Measurements from ENCODE around the gene GPR6.

Gene GPR6, protein sequence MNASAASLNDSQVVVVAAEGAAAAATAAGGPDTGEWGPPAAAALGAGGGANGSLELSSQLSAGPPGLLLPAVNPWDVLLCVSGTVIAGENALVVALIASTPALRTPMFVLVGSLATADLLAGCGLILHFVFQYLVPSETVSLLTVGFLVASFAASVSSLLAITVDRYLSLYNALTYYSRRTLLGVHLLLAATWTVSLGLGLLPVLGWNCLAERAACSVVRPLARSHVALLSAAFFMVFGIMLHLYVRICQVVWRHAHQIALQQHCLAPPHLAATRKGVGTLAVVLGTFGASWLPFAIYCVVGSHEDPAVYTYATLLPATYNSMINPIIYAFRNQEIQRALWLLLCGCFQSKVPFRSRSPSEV

DNA sequence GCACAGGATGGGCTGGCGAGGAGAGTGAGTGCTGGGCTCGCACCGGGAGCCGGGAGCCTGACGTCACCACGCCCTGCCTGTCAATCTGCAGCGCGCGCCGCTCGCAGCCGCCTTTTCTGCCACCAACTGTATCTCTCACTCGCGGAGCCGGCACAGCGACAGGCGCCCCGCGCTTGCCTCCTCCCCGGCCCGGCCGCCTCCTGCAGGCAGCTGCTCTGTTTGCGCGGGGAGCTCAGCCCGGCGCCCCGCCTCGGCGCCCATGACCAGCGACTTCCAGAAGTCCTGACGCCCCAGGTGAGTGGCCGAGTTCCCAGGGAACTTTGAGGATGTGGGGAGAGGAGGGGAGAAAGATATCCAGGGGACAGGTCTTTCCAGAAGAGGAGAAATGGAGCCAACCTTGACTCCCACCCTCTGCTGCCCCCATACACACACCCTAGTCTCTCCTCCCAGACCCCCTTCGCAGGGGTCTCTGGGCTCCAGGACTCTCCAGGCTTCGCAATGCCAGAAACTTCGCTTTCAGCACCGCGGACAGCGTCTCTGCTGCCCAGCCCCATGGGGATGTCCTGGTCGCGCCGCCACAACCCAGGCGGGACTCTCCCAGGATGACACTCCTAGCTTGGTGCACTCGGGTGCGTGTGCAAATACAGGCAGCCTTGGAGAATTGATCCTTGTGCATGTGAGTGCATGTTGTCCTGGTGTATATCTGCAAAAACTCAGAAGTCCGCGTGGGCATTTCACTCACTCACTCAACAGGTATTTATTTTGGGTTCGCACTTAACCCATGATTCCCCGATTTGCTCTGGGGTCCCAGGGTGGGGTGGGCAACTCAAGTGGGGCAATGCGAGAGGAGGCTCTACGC lies at the start of gene GPR6:
Gene GPR6, plus strand, starts transcription at position 138 of the 859 bp plus-strand sequence. CDS start 802 bp downstream, outside the sequence.
- no peak for DNase-seq (ENCODE audit: low spot score)

DNA sequence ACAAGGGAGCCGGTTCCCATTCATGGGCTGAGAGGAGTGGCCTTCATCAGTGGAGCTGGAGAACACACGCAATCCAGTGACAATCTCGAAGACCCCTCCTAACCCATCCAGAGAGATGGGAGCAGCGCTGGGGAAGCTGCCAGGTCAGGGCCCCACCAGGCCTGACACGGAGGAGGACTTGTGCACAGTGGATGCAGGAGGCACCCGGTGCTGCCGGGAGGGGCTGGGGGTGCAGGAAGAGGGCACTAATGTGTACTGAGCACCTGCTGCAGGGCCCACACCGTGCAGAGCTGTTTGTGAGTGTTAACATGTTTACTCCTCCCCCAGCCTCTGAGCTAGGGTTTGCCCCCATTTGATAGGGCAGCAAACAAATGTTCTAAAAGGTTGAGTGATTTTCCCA lies 43.8 kb upstream of the GPR6 start:
- DNase-seq (ENCODE audit: low spot score): no peak

DNA sequence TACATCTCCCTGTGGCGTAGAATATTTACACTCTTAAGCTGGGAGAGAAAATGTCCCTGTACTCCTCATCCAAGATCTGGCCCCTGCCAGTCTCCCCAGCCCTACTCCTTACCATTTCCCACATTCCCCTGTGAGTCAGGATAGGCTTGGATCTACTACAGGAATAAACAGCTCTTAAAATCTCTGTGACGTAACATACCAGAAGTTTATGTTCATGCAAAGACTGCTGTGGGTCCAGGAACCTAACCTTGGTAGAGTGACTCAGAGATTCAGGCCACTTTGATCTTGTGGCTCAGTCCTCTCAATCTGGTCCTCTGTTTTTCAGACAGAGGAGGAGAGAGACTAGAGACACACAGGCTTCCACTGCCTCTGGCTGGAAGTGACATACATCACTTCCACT lies 38.5 kb upstream of the GPR6 start:
- no peak for DNase-seq (ENCODE audit: low spot score)

DNA sequence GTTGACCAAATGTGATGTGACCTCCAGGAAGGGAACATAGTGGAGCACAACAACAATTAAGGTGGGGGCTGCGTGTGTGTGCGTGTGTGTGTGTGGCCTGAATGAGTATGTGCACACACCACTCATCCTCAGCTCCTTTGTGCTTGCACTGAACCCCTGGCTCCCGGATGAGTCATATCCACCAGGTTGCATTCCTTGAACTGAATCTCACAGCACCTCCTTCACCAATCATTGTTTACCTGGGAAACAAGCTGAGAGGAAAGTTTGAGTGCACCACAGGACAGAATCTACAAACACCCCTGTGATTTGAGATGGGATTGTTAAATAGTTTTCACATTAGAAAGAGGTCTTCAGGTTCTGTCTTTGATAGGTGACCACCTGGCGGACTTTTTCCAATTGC lies 33.7 kb upstream of the GPR6 start:
- no peak for DNase-seq (ENCODE audit: low spot score)

DNA sequence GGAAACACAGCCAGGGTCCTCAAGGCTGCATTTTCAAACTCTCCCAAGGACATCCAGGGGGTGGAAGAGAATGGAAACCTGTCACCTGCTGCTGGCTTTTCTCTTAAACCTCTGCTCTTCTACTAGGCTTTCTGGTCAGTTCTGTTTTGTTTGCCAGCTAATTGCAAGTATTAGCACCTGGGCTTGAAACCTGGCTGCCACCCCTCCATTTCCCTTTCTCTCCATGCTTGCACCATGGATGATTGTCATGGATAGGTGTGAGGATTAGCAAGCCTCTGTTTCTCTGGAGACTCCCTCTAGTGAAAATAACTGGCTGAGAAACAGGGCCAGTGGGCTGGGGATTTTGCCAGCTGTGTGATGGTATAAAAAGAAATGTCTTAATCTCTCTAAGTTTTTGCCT lies 33.0 kb upstream of the GPR6 start:
- DNase-seq (ENCODE audit: low spot score): no peak

DNA sequence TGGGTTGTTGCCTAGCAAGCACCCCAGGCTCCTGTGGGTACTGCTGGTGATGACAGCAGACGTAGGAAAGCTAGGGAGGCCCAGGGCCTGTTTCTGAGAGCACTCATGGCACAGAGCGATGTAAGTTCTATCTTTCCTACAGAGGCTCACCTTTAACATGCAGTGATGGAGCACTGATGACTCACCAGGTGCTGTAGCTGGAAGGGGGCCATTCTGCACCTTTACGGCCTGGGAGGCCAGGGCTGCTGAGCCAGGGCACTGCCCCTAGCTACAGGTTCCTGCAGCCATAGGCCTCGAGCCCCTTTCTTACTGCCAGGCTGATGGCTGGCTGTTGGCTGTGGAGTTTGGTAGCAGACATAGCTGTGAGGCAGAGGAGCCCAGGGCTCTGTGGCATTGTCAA lies 31.1 kb upstream of the GPR6 start:
- DNase-seq (ENCODE audit: low spot score): no peak

DNA sequence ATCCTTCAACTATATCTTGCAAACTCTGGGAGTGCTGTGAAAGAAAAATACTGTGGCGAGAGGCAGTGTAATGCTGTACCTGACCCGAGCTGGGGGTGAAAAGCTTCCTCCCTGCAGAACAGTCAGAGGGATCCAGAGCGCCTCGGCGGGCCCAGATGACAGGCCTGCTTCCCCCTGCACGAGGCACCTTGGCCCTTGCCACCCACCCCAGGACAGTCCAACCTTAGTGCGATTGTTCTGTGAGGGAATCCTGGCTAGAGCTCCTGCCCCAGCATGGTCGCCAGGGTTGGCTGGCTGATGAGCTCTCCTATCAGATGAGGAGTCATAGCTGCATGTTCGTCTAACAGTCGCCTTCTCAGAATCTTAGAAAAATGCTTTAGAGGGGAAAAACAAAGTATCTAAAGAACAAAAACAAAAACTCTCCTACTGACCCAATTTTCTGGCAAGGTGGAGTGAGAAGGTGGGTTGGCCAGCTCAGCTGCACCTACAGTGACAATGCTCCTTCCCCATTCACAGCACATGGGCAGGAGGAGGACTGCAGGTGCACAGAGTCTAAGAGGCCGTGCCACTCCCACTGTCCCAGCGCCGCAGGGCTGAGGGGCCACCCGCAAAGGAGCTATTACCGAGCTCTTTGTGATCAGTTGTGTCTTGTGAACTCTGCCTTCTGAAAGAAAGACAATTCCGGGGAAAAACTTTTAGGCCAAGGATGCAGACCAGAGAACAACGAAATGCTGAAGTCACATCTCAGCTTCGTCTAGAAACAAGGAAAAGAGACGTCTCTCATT lies 28.6 kb upstream of the GPR6 start:
- DNase-seq (ENCODE audit: low spot score): no peak

DNA sequence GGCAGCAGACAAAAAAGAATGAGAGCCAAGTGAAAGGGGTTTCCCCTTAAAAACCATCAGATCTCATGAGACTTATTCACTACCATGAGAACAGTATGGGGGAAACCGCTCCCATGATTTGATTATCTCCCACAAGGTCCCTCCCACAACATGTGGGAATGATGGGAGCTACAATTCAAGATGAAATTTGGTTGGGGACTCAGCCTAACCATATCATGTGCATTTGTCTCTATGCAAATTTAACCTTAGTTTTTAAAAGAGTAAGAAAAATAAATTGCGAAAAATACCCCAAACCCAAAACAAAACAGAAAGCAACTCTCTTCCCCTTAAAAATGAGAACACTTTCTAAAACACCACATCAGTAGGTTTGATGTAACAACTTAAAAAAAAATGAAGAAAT lies 22.6 kb upstream of the GPR6 start:
- no peak for DNase-seq (ENCODE audit: low spot score)

DNA sequence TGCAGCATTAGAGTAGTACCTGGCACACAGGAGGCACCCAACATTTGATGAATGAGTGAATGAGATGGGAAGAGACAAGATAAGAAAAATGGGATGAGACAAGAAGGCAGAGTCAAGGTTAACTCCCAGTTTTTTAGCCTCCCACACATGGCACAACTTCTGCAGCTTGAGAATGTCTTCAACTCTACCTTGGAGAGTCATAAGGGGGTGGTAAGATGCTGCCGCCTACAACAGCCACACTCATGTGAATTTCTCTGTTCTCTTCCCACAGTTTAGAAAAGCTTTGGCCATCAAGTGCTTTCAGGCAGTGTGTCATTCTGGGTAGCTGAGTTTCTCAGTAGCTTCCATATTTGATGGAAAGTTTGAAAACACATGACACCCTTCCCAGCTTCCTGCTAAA lies 19.5 kb upstream of the GPR6 start:
- DNase-seq (ENCODE audit: low spot score): no peak

DNA sequence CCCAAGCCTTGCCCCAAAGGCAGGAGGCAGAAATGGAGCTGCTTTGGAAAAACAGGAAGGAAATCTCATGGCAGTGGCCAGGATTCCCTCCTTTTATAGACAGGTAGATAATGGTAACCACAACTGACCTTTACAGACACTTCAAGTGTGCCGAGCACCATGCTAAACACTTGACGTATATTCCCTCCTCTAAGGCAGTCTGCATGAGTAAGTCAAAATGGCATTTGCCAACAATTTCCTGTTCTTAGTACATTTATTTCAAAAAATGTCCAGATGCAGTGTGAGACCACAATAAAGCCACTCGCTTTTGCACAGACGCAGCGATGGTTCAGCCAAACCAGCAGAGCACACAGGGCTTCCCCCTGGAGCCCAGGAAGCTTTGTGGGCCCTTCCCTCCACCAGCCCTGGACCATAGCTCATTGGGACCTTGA lies 16.5 kb upstream of the GPR6 start:
- no peak for DNase-seq (ENCODE audit: low spot score)

DNA sequence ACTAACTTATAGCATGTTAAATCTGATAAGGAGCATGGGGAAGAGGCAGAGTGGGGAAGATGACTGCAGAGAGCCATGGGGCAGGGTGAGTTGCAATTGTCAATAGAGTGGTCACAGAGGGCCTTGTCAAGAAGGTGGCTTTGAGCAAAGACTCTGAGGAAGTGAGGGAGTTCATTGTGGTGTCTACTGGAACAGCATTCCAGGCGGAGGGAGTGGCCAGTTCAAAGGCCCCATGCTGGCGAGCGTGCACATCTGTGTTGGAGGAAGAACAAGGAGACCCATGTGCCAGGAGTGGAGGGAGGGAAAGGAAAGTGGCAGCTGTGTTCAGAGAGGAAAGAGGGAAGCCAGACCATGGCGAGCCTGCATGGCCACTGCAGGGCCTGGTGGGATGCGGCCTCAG lies 15.8 kb upstream of the GPR6 start:
- DNase-seq (ENCODE audit: low spot score): no peak

DNA sequence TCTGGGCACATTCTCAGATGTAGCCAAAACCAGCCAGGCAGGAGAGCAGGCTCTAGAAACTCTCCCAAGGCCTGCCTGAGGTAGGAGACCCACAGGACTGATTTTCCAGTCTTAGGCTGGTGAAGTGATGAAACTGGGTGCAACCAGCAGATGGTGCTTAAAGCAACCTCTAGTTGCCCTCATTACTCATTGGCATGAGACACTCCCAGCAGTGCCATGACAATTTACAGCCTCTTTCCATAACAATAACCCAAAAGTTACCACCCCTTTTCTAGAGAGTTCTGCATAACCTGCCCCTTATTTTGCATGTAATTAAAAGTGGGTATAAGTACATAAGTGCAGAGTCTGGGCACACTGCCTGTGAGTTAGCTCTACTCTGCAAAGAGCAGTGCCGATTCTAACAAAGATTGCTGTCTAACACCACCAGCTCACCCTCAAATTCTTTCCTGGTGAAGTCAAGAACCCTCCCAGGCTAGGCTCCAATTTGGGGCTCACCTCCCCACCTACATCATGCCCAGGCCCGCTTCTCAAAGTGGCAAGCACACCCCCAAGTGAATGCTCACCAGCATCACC lies 14.4 kb upstream of the GPR6 start:
- no peak for DNase-seq (ENCODE audit: low spot score)

DNA sequence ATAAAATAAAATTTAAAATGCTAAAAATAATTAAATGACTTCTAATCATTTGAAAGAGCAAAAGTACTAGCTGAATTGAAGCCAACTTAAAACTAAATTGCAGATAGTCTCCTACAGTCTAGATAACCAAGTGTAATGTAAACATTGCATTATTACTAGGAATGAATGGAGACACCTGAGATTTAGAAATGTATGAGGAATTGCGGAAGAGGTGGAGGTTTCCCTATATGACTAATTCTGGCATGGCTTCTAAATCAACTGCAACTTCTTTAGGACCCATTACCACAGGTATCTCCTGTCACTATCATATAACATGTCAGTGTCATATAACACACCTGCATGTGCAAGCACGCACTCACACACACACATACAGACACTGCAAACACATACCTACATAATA lies 13.2 kb upstream of the GPR6 start:
- DNase-seq (ENCODE audit: low spot score): no peak

DNA sequence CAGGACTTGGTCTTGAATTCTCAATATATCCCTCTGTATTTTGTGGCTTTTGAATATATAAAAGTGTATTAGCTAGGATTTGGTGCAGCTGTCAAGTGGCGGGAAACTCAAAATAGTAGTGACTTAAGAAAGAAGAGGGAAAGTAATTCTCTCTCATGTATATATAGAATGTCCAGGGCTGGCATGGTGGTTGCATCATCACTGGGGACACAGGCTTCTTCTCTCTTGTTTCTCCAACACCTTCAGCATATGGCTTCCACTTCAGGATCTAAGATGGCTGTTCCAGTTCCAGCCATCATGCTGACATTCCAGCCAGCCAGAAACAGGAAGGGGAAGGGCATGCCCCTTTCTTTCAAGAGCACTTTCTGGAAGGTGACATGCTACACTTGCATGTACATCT lies 11.8 kb upstream of the GPR6 start:
- DNase-seq (ENCODE audit: low spot score): no peak

DNA sequence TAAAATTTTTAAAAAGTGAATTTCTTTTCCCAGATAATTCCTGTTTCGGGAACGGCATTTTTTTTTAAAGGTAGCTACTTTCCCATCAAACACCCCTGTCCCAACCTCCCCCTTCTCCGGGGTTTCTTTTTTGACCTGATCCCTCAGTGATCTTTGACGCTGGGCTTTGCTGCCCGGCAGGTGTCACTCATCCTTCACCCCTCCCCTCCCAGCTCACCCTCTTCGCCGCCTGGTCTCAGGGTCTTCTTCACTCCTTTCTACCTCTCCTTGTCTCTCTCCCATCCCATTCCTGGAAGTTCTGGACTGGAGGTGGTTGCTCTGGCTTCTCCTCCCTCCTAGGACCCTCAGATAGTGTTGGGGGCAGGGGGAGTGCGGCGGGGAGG lies 329 bp upstream of the GPR6 start:
- no peak for DNase-seq (ENCODE audit: low spot score)

DNA sequence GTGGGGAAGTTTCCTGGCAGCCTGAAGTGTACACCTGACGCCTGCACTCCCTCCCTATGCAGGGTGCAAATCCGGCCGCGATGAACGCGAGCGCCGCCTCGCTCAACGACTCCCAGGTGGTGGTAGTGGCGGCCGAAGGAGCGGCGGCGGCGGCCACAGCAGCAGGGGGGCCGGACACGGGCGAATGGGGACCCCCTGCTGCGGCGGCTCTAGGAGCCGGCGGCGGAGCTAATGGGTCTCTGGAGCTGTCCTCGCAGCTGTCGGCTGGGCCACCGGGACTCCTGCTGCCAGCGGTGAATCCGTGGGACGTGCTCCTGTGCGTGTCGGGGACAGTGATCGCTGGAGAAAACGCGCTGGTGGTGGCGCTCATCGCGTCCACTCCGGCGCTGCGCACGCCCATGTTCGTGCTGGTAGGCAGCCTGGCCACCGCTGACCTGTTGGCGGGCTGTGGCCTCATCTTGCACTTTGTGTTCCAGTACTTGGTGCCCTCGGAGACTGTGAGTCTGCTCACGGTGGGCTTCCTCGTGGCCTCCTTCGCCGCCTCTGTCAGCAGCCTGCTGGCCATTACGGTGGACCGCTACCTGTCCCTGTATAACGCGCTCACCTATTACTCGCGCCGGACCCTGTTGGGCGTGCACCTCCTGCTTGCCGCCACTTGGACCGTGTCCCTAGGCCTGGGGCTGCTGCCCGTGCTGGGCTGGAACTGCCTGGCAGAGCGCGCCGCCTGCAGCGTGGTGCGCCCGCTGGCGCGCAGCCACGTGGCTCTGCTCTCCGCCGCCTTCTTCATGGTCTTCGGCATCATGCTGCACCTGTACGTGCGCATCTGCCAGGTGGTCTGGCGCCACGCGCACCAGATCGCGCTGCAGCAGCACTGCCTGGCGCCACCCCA lies 1.2 kb downstream of the GPR6 start:
- DNase-seq (ENCODE audit: low spot score): no peak

DNA sequence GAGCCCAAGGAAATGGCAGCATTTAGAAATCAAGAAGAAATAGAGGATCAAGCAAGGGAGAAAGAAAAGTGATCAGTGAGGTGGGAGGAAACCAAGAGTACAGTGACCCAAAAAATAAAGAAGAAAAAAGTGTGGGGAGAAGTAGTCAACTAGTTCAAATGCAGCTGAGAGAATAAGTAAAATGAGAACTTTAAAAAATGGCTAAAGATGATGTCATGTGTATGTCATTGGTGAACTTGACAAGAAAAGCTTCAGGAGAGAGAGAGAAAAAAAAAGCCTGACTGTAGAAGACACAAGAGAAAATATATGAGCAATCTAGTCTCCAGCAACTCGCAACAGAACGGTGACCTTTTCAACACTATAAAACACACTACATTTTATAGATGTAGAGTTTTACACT lies 6.3 kb downstream of the GPR6 start:
- DNase-seq (ENCODE audit: low spot score): no peak

DNA sequence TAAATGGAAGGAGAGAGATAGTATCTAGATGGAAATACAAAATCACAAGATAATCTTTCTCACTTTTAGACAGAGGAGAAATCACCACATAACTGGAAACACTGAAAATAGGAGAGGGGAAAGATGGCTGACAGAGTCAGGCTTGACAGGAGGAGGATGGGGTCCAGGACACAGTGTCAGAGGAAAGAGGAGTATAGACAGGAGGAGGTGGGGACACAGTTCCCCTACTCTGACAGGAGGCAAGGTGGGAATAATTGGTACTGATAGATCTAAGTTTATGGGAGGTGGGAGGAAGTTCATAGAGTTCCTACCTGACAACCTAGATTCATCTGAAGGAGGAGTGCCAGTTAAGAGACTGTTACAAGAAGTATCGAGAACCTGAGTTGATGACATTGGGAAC lies 9.1 kb downstream of the GPR6 start:
- no peak for DNase-seq (ENCODE audit: low spot score)

DNA sequence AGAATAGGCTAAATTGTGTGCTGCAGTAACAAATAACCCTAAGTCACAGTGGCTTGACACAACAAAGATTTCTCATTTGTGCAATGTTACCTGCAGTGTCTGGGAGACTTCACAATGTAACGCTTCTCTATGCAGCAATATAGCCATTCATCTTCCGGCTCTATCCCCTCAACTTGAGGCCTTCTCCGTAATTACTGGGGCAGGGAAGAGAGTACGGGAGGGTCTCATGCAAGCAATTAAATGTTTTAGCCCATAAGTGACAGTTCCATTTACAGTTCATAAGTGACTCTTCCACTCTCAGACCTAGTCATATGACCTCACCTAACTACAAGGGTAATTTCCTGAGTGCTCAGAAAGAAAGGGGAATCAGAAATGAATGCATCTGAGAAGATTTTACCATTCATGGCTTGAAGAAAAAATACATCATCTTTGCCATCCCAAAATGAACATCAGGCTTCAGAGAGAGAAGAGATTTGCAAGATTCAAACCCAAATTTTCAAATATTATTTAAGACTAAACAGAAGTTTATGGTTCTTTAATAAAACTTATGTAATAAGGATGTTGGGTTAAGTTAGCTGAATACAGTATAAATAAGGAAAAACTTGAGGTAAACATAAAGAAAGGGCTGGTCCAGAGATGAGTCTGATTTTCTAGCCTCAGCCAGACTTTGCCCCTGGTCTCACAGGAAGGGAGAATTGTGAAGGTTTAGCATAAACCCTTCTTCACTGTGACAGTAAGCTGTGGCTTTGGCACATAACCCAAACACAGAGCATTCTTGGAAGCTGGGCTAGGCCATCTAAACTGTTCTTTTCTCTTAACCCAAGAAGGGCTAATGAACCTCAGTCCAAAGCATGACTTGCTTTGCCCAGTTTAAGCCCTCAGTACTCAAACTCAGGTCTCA lies 13.3 kb downstream of the GPR6 start:
- no peak for DNase-seq (ENCODE audit: low spot score)

DNA sequence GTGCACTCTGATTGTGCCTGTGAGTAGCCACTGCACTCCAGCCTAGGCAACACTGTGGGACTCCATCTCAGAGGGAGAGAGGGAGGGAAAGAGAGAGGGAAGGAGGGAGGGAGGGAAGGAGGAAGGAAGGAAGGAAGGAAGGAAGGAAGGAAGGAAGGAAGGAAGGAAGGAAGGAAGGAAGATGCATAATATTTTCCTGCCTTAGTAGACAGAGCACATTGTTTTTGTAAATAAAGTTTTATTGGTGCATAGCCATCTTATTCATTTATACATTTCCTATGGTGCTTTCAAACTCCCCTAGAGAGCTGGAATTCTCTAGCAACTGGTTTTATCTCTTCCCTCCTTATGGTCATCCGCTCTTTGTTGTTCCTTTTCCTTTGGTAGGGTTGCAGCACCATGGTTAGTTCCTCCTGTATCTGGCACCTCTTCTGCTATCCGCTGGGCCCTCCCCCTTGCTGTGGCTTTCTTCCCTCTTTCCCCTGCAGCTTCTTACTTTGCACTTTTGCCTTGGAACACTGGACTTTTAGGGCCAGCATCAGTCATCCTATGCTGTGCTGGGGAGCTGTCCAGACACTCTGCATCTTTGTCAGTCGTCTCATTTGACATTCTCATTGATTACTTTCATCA lies 20.2 kb downstream of the GPR6 start:
- no peak for DNase-seq (ENCODE audit: low spot score)

All from CD4-positive, alpha-beta T cell treated with Interleukin-2 at 100 ng/mL for 4 hours (primary cell).